HUES64 (cell line): ENCODE measurements around the gene STK39.

Source experiments
- H3K27ac ChIP-seq: 2 replicates; pipeline ENCODE4 v1.7.0; 2013; ENCODE audit warnings: low read depth, low read length, inconsistent platforms
- H3K27me3 ChIP-seq: 2 replicates; pipeline ENCODE4 v1.6.1; 2013; ENCODE audit warnings: mild to moderate bottlenecking, low read length; ENCODE audit not compliant: insufficient read depth
- H3K36me3 ChIP-seq: 2 replicates; pipeline ENCODE4 v1.6.1; 2013; ENCODE audit warnings: mild to moderate bottlenecking, low read length; ENCODE audit not compliant: insufficient read depth
- H3K4me1 ChIP-seq: 2 replicates; pipeline ENCODE4 v1.6.1; 2013; ENCODE audit warnings: mild to moderate bottlenecking, low read length, moderate library complexity; ENCODE audit not compliant: insufficient read depth
- H3K4me3 ChIP-seq: 2 replicates; pipeline ENCODE4 v1.5.1; 2013; ENCODE audit warnings: mild to moderate bottlenecking, low read length, moderate library complexity
- H3K9ac ChIP-seq: 2 replicates; pipeline ENCODE4 v1.6.1; 2013; ENCODE audit warnings: mild to moderate bottlenecking, low read depth, low read length
- H3K9me3 ChIP-seq: 2 replicates; pipeline ENCODE4 v1.6.1; 2013; ENCODE audit warnings: low read depth, low read length; ENCODE audit not compliant: insufficient read depth
- WGBS: fragments of 150-250, 120-280 bp; methylation state at CpG from one replicate; pipeline ENCODE4 v1.1.7; 2013; ENCODE audit warnings: missing lambda C conversion rate; 5-methylcytosine and 5-hydroxymethylcytosine counted together

STK39 gene

DNA sequence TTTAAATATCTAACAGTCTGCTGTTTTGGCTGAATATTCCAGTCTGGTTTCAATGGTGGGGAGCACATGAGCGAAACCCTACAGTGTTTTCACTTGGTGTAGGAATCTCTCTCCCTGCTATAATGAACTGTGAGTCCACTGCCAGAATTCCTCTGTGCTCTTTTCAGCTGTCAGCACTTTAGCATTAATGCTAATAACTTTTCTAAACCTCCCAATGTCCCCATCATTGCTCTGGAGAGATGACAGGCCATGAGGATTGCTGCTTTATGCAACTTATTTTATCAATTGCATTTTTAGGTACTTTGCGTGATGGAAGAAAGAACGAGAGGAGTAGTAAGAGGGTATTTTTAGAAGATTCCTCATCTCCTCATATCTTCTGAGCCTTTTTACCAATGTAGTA is 25.3 kb downstream of the STK39 start:
- Histone ChIP-seq H3K27ac (no peak overlapping the region), H3K4me3 (no peak overlapping the region), H3K9ac (no peak overlapping the region), H3K36me3 (no peaks in the 10 kb centered on the region), H3K4me1 (peaks cover 14% of the 10 kb centered on the region), H3K9me3 (no peaks in the 10 kb centered on the region), H3K27me3 (no peaks in the 10 kb centered on the region)
- 100% methylated on average over 1 of the region's 3 CpGs for WGBS

DNA sequence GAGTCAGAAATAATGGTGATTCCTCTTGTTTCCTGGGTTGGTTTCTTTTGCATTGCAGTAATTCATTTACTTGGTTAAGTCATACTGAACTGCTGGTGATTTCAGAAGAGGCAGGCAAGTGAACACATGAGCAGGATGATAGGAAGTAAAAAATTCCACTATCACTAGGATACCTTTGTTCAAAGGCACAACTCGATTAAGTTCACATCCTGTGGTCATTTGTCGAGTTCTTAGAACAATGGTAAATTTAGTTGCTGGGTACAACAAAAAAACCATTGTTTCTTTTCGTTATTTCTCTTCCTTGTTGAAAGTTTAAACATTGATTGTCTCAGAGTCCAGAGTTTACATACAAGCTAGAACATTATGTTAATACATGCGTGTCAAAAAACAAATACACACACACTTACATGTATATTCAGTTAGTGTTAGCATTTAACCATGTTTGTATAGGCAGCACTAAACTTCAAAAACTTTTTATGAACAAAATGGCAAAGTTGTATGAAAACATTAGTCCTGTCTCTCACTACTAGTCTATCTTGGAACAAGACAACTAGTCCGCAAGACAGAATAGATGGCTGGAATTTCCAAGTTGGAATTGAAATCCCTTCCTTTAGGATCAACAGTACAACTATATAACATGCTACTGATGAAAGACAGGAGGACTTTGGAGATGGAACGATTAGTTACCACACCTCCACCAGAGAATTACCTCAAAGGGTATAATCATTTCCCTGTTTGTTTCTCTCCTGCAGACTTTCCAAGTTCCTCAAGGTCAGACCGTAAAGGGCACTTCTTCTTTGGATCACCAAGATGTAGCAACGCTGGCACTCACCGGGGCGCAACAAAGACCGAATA is 26.2 kb downstream of the STK39 start:
- Histone ChIP-seq H3K27ac (no peak overlapping the region), H3K27me3 (no peaks in the 10 kb centered on the region), H3K36me3 (no peaks in the 10 kb centered on the region), H3K9ac (no peak overlapping the region), H3K4me1 (peaks cover 14% of the 10 kb centered on the region), H3K4me3 (no peak overlapping the region), H3K9me3 (no peaks in the 10 kb centered on the region)
- 90% methylated on average over 11 of the region's 11 CpGs for WGBS

DNA sequence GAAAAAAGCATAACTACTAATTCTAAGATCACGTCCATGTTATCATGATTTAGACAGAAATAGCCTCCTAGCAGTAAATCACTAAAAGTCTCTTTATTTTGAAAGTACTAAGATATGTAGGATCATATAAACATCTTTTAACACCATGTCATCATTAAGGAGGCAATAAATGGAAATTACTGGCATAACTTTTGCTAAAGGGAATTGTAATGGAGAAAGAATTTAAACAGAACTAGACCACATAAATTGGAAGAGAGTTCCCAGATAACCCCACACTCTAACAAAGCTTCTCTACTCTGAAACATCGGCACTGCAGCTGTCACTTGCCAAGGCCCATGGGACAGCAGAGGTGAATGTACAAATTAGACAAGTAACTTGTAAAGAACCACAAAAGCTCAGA is 29.5 kb downstream of the STK39 start:
- Histone ChIP-seq H3K27ac (no peak overlapping the region), H3K9me3 (no peaks in the 10 kb centered on the region), H3K36me3 (no peaks in the 10 kb centered on the region), H3K27me3 (no peaks in the 10 kb centered on the region), H3K9ac (no peak overlapping the region), H3K4me3 (no peak overlapping the region), H3K4me1 (peaks cover 14% of the 10 kb centered on the region)
- WGBS = 93% methylated on average over 1 of the region's 2 CpGs

DNA sequence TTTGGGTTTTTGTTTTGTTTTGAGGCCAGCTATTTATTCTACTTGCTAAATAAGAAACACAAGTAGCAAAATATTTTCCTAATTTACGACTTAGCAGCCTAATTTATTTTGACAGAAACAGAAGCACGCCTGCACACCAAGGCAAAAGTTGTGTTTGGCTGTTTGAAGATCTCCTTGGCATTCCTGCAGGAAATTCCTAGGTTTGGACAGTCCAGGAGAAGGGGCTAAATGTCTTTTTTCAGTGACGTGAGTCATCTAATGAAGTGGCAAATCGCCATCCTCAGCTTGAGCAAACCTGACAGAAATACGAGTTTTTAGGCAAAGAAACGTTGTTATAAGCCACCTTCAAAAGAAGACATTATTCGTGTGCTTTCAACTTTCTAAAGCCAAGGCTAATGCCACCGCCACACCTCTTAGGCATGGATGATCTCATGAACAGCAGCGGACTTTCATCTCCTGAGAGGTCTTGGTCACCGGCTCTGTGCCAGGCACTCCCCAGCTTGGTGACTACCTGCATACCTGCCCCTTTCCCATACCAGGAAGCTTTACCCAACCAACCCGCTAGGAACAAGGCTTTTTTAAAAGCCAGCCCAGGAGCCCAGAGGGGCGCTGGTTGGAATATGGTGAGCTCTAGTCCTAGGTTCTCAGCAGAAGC is 30.9 kb downstream of the STK39 start:
- no peak overlapping the region for H3K4me3 ChIP-seq
- WGBS = 95% methylated on average over 12 of the region's 12 CpGs
- no peak overlapping the region for H3K9ac ChIP-seq
- H3K27ac ChIP-seq = no peak overlapping the region
- no peaks in the 10 kb centered on the region for H3K36me3 ChIP-seq
- peaks cover 23% of the 10 kb centered on the region for H3K4me1 ChIP-seq
- H3K9me3 ChIP-seq = no peaks in the 10 kb centered on the region
- H3K27me3 ChIP-seq = no peaks in the 10 kb centered on the region

DNA sequence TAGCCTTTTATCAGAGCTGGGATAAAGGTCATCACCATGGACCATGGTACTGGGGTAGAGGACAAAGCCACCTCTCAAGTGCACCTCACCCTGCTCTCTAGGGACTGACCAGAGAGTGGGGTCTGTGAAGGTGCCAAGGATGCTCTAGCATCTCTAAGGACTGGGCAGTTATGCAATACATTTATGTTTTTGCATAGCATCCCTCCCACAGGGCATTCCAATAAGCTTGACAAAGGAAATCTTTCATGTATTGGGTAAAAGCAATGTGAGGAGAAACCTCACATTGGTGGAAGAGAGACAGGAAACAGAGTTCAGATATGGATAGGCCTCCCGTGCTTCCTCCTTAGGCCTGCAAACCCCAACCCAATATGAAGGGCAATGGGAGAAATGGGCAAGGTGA is 31.6 kb downstream of the STK39 start:
- WGBS = 75% methylated on average over 1 of the region's 1 CpG
- Histone ChIP-seq H3K36me3 (no peaks in the 10 kb centered on the region), H3K9me3 (no peaks in the 10 kb centered on the region), H3K27me3 (no peaks in the 10 kb centered on the region), H3K9ac (no peak overlapping the region), H3K27ac (no peak overlapping the region), H3K4me3 (no peak overlapping the region), H3K4me1 (peaks cover 16% of the 10 kb centered on the region)

DNA sequence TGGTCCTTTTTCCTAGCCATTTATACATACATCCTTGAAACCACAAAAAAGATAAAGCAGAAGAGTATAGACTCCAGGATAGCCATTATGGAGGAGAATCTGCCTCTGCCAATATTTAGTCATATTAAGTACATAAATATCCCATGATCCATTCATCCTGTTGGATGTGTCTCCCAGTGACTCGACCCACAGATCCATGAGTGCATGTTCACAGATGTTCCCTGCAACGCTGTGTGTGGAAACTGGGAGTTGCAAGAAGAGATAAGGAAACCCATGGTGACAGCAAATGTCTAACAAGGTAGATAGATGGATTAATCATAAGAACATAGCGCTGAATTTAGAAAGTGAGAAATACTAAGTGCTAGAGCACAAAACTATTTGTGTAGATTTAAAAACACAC is 34.5 kb downstream of the STK39 start:
- no peak overlapping the region for H3K9ac ChIP-seq
- WGBS = 93% methylated on average over 2 of the region's 3 CpGs
- H3K27me3 ChIP-seq = no peaks in the 10 kb centered on the region
- H3K4me3 ChIP-seq = no peak overlapping the region
- no peaks in the 10 kb centered on the region for H3K36me3 ChIP-seq
- no peak overlapping the region for H3K27ac ChIP-seq
- no peaks in the 10 kb centered on the region for H3K9me3 ChIP-seq
- peaks cover 11% of the 10 kb centered on the region for H3K4me1 ChIP-seq

DNA sequence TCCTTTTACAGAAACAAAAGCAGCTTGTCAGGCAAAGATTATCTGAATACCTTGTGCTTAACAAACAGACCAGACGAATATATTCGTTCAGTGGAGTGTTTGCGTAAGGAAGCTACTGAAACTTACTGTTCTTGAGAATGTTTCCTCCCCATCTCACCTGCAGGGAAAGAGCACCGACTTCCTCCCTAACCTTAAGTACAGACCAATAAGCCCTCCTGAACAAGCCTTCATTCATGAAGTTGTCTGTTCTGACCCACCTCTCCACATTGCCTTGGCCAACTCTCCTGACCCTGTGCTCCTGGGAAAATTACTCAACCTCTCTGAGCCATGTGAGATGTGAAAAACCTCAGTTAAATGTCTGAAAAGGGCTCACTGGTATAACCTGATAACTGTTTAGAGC is 35.2 kb downstream of the STK39 start:
- Histone ChIP-seq H3K9me3 (no peaks in the 10 kb centered on the region), H3K9ac (no peak overlapping the region), H3K36me3 (no peaks in the 10 kb centered on the region), H3K27ac (no peak overlapping the region), H3K27me3 (no peaks in the 10 kb centered on the region), H3K4me3 (no peak overlapping the region), H3K4me1 (peaks cover 11% of the 10 kb centered on the region)
- WGBS = 70% methylated on average over 4 of the region's 4 CpGs

DNA sequence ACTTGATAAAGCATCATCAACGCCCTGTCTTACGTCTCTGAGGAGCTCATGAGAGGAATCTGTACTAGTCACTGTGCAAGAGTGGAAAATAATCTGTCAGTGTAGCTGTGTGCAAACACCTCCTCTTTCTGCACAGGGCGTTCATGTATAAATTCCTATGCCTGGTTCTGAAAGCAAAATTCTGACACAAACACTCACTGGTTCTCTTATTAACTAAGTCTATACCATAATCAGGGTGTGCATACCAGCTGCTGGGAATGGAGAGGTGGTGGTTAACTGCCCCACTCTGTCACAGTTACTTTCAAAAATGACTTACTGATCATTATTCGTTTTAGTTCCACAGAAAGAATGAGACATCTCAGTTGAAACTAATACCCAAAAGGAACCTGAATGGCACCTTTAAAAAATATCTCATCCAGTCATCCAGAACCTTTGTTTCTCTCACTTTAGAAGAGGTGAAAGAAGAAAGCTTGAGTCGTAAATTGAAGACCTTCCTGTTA is 35.7 kb downstream of the STK39 start:
- H3K4me3 ChIP-seq = no peak overlapping the region
- H3K27ac ChIP-seq = no peak overlapping the region
- WGBS = 85% methylated on average over 5 of the region's 5 CpGs
- no peaks in the 10 kb centered on the region for H3K27me3 ChIP-seq
- no peak overlapping the region for H3K9ac ChIP-seq
- H3K9me3 ChIP-seq = no peaks in the 10 kb centered on the region
- peaks cover 11% of the 10 kb centered on the region for H3K4me1 ChIP-seq
- no peaks in the 10 kb centered on the region for H3K36me3 ChIP-seq

DNA sequence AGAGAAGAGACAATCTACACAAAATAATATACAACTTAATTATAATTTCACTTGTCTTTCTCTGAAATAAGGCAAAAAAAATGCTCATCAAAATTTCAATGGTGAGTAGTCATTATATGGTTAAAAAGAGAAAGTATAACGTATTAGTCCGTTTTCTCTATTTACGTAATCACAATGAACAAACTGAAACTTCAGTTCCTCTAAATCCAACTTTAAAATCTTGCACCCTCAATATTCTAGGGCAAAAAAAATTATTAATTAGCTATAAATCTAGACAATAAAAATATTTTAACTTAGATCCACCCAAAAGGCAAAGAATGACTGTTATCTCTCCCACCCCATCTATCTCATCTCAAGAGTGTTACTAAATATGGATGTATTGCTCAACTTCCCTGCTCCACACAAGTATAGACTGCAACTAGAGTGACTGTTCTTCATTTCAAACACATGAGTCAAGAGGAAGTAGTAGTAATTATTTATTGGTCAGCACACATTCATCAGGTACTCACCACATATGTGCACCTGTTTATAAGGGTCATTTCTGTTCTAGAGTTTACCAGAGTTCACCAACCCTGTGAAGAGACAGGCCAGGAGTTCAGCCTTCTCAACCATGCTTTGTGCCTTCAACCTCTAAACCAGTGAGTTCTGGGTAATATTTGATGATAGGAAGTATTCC is 36.4 kb downstream of the STK39 start:
- no peaks in the 10 kb centered on the region for H3K27me3 ChIP-seq
- H3K36me3 ChIP-seq = no peaks in the 10 kb centered on the region
- H3K9ac ChIP-seq = no peak overlapping the region
- 100% methylated on average over 2 of the region's 3 CpGs for WGBS
- H3K9me3 ChIP-seq = no peaks in the 10 kb centered on the region
- H3K4me1 ChIP-seq = peaks cover 11% of the 10 kb centered on the region
- no peak overlapping the region for H3K27ac ChIP-seq
- no peak overlapping the region for H3K4me3 ChIP-seq

DNA sequence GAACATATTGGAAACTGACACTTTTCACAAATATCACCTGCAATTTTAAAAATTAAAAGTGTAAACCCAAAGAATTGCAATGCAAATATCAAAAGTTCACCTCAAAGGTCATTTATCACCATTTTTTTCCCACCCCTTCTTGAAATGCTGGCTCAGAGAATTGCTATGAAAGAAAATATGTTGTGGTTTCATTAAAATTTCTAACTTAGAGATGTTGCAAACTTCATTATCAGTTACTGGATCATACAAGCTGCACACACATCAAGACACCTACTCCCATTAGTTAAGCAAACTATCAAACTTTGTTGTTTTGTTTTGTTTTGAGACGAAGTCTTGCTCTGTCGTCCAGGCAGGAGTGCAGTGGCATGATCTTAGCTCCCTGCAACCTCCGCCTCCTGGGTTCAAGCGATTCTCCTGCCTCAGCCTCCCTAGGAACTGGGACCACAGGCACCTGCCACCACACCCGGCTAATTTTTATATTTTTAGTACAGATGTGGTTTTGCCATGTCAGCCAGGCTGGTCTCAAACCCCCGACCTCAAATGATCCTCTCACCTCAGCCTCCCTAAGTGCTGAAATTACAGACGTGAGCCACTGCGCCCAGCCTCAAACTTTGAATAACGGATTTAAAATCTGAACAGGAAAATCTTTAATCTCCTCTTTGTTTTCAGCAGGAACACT is 37.0 kb downstream of the STK39 start:
- H3K27ac ChIP-seq = no peak overlapping the region
- H3K36me3 ChIP-seq = no peaks in the 10 kb centered on the region
- no peaks in the 10 kb centered on the region for H3K27me3 ChIP-seq
- WGBS = 93% methylated on average over 9 of the region's 9 CpGs
- H3K9ac ChIP-seq = no peak overlapping the region
- no peaks in the 10 kb centered on the region for H3K9me3 ChIP-seq
- no peak overlapping the region for H3K4me3 ChIP-seq
- peaks cover 11% of the 10 kb centered on the region for H3K4me1 ChIP-seq

DNA sequence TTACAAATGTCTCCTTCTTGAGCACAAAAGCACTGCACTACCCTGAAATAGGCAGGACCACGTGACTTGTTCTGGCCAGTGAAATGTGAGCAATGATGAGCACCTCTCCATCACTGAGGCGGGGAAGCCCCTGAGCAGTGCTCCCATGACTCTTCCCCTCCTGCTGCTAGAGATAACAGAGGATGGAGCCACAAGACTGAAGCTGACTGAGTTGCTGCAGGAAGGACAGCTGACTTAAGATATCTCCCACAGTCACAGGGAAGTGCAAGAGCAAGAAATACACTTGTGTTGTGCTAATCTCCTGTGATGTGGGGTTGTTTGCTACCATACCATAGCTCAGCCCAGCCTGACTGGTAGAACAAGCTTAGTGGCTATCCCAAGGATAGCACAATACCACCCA is 38.7 kb downstream of the STK39 start:
- WGBS = 84% methylated on average over 2 of the region's 2 CpGs
- peaks cover 27% of the 10 kb centered on the region for H3K4me1 ChIP-seq
- no peak overlapping the region for H3K9ac ChIP-seq
- no peak overlapping the region for H3K27ac ChIP-seq
- no peaks in the 10 kb centered on the region for H3K36me3 ChIP-seq
- H3K9me3 ChIP-seq = no peaks in the 10 kb centered on the region
- no peak overlapping the region for H3K4me3 ChIP-seq
- no peaks in the 10 kb centered on the region for H3K27me3 ChIP-seq
